Measurements from ENCODE around the gene DYNC1LI1. TPM values are rescaled to one million over a fixed set of nuclear protein-coding genes. Genes with fewer than 3 reads are reported as not detected.

Gene DYNC1LI1
- total RNA-seq (38.5 and 43.2 TPM in 2 replicates), polyA plus RNA-seq (46.9 and 47.3 TPM in 2 replicates)

- peak; percentile 95 to 97 for DNase-seq (ENCODE audit: low read depth in 1 of 2, low spot score in 1 of 2)
- TF ChIP-seq, protein P1, sequence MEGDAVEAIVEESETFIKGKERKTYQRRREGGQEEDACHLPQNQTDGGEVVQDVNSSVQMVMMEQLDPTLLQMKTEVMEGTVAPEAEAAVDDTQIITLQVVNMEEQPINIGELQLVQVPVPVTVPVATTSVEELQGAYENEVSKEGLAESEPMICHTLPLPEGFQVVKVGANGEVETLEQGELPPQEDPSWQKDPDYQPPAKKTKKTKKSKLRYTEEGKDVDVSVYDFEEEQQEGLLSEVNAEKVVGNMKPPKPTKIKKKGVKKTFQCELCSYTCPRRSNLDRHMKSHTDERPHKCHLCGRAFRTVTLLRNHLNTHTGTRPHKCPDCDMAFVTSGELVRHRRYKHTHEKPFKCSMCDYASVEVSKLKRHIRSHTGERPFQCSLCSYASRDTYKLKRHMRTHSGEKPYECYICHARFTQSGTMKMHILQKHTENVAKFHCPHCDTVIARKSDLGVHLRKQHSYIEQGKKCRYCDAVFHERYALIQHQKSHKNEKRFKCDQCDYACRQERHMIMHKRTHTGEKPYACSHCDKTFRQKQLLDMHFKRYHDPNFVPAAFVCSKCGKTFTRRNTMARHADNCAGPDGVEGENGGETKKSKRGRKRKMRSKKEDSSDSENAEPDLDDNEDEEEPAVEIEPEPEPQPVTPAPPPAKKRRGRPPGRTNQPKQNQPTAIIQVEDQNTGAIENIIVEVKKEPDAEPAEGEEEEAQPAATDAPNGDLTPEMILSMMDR (IDR thresholded peaks at IDR 0.05; ENCODE audit: low read depth, low read length) = no peak
- peaks cover 14% of the 10 kb centered on the region for H3K4me1 ChIP-seq (ENCODE audit: low read depth)
- H3K9me3 ChIP-seq (ENCODE audit: low read depth) = no peaks in the 10 kb centered on the region
- H3K4me3 ChIP-seq = peak within 1 kb of the TSS; percentile 80
- H3K36me3 ChIP-seq = peaks cover 7% of the 10 kb centered on the region
- peak within 1 kb of the TSS; percentile 97 for H3K27ac ChIP-seq
- no peaks in the 10 kb centered on the region for H3K27me3 ChIP-seq
Measured at GRCh38 chr3:32570421-32571191, at the start of gene DYNC1LI1. TSS of gene DYNC1LI1 (minus strand) at chr3:32570858. CDS start at chr3:32570770, 88 bp downstream.

DNA sequence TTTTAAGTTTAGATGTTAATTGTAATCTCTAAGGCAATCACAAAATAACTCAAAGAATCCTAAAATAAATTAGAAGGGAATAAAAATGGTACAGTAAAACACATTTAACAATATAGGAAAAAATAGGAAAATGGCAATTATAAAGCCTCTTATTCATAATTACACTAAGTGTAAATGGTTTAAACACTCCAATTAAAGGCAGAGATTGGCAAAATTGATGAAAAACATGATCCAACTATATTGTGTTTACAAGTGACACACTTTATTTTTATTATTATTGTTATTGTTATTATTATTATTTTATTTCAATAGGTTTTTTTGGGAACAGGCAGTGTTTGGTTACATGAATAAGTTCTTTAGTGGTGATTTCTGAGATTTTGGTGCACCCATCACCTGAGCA lies 48.7 kb upstream of the DYNC1LI1 start:
- TF ChIP-seq, protein P1 (IDR thresholded peaks at IDR 0.05; ENCODE audit: low read depth, low read length) = no peak
- no peak for DNase-seq (ENCODE audit: low read depth in 1 of 2, low spot score in 1 of 2)

GRCh38 chr3:32616267-32616962 lies 45.8 kb upstream of the DYNC1LI1 start:
- no peaks in the 10 kb centered on the region for H3K4me1 ChIP-seq (ENCODE audit: low read depth)
- no peak overlapping the region for H3K4me3 ChIP-seq
- TF ChIP-seq, protein P1 (IDR thresholded peaks at IDR 0.05; ENCODE audit: low read depth, low read length) = no peak
- no peak overlapping the region for H3K27ac ChIP-seq
- H3K27me3 ChIP-seq = no peaks in the 10 kb centered on the region
- no peak for DNase-seq (ENCODE audit: low read depth in 1 of 2, low spot score in 1 of 2)
- H3K9me3 ChIP-seq (ENCODE audit: low read depth) = no peaks in the 10 kb centered on the region
- no peaks in the 10 kb centered on the region for H3K36me3 ChIP-seq

More for the DNA sequence above, 48.7 kb upstream of the DYNC1LI1 start:
- Histone ChIP-seq H3K27me3 (no peaks in the 10 kb centered on the region), H3K27ac (no peak overlapping the region), H3K36me3 (no peaks in the 10 kb centered on the region), H3K9me3 (ENCODE audit: low read depth) (no peaks in the 10 kb centered on the region), H3K4me3 (no peak overlapping the region), H3K4me1 (ENCODE audit: low read depth) (no peaks in the 10 kb centered on the region)

- TF ChIP-seq, protein P1 (IDR thresholded peaks at IDR 0.05; ENCODE audit: low read depth, low read length) = no peak
- no peaks in the 10 kb centered on the region for H3K9me3 ChIP-seq (ENCODE audit: low read depth)
- peak in 1 of 2 donors; percentile 60 for DNase-seq (ENCODE audit: low read depth in 1 of 2, low spot score in 1 of 2)
- H3K4me1 ChIP-seq (ENCODE audit: low read depth) = no peaks in the 10 kb centered on the region
- H3K27ac ChIP-seq = no peak overlapping the region
- no peaks in the 10 kb centered on the region for H3K27me3 ChIP-seq
- no peak overlapping the region for H3K4me3 ChIP-seq
- no peaks in the 10 kb centered on the region for H3K36me3 ChIP-seq
Measured at GRCh38 chr3:32614956-32615355, 44.3 kb upstream of the DYNC1LI1 start.

DNA sequence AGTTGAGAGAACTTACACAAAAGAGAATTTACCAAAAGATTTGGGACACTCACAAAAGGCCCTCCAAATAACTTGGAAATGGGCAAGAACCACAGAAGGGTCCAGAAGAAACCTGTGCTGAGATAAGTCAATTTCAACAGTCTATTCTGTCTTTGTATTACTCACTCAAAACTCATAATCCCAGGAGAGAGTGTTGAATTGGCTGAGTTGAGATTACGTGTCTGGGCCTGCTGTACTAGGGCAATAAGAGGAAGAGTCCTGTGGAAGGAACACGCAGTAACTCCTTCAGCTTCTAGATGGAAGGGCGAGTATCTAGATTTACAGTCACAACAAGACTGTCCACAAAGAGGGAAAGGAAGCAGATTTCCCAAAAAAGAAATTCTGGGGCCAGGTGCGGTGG lies 42.5 kb upstream of the DYNC1LI1 start:
- Histone ChIP-seq H3K9me3 (ENCODE audit: low read depth) (no peaks in the 10 kb centered on the region), H3K4me3 (no peak overlapping the region), H3K27ac (no peak overlapping the region), H3K27me3 (no peaks in the 10 kb centered on the region), H3K36me3 (no peaks in the 10 kb centered on the region), H3K4me1 (ENCODE audit: low read depth) (no peaks in the 10 kb centered on the region)
- TF ChIP-seq, protein P1 (IDR thresholded peaks at IDR 0.05; ENCODE audit: low read depth, low read length) = no peak
- DNase-seq (ENCODE audit: low read depth in 1 of 2, low spot score in 1 of 2) = no peak

Data from cardiac muscle cell (in vitro differentiated cells and primary cell).